ENCODE results near the gene CRACDL.

Gene CRACDL

GRCh38 chr2:98866033-98866432 lies 70.0 kb downstream of the CRACDL start:
- DNase-seq (ENCODE audit: low read depth in 3 of 3, low spot score in 1 of 3), result no peak

GRCh38 chr2:98861601-98862000 lies 74.4 kb downstream of the CRACDL start:
- no peak for DNase-seq (ENCODE audit: low read depth in 3 of 3, low spot score in 1 of 3)

DNA sequence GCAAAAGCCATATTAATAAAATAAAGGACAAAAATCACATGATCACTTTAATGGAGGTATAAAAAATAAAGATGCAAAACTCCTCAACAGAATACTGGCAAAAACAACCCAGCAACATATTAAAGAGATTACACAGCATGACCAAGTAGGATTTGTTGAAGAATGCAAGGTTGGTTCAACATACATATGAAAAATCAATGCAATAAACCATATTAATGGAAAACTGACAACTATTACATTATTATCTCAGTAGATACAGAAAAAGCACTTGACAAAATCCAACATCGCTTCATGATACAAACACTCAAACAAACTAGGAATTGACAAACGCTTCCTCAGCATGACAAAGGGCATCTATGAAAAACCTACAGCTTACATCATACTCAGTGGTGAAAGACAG lies 76.7 kb downstream of the CRACDL start:
- DNase-seq (ENCODE audit: low read depth in 3 of 3, low spot score in 1 of 3), result no peak

GRCh38 chr2:98857001-98857400 lies 79.0 kb downstream of the CRACDL start:
- DNase-seq (ENCODE audit: low read depth in 3 of 3, low spot score in 1 of 3), result no peak

- no peak for DNase-seq (ENCODE audit: low read depth in 3 of 3, low spot score in 1 of 3)
Observed at GRCh38 chr2:98854682-98855081, 81.3 kb downstream of the CRACDL start.

DNA sequence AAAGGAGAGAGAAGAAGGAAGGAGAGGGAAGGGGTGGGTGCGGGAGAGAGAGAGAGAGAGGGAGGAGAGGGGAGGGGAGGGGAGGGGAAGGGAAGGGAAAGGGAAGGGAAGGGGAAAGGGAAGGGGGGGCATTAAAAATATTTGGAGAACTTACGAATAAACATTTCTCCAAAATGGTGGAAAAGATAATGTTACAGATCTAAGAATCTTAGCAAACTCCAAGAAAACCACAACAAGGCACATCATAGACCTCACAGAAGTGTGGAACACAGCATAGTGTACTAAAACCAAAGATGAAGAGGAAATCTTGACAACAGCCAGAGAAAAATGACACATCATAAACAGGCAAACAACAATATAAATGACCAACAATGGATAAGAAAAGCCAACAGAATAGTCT lies 83.1 kb downstream of the CRACDL start:
- no peak for DNase-seq (ENCODE audit: low read depth in 3 of 3, low spot score in 1 of 3)

- no peak for DNase-seq (ENCODE audit: low read depth in 3 of 3, low spot score in 1 of 3)
Observed at GRCh38 chr2:98850074-98850473, 86.0 kb downstream of the CRACDL start.

DNA sequence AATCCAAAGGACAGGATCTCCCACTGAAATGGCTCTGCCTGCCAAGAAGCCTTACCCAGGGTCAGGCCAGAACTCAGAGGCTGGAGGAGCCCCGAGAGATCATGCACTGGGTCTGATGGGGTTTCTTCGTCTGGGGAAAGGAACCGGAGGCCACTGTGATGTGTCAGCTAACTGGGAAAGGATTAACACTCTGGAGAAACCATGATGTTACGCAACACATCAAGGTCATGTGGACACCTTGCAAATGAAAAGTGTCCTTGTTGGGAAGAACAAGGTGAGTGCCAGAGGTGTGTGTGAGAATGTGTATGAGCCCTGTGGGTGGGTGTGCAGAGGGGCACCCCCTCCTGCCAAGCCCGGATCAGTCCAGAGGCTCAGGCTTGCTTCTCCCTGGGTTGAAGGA lies 86.9 kb downstream of the CRACDL start:
- DNase-seq (ENCODE audit: low read depth in 3 of 3, low spot score in 1 of 3), result no peak

GRCh38 chr2:98847853-98848252 lies 88.2 kb downstream of the CRACDL start:
- DNase-seq (ENCODE audit: low read depth in 3 of 3, low spot score in 1 of 3), result no peak

DNA sequence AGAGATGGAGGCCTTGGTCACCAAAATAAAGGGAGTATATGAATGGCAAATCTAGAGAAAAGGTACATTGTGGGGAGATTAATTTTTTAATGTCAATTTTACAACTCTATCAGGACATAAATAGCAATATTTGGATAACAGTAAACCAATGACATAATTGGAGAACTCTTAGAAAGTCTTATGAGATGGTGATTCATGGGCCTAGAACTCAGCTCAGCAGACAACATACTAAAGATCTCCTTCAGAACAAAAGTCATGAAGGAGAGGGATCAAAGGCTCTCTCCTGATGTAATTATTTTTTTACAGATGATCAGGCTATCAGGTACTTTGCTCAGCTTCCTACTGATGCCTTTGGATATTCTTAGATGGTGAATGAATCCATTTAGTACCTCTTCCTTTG lies 90.0 kb downstream of the CRACDL start:
- DNase-seq (ENCODE audit: low read depth in 3 of 3, low spot score in 1 of 3), result no peak

GRCh38 chr2:98842136-98842535 lies 93.9 kb downstream of the CRACDL start:
- DNase-seq (ENCODE audit: low read depth in 3 of 3, low spot score in 1 of 3), result no peak

GRCh38 chr2:98839292-98839691 lies 96.7 kb downstream of the CRACDL start:
- DNase-seq (ENCODE audit: low read depth in 3 of 3, low spot score in 1 of 3), result no peak

DNA sequence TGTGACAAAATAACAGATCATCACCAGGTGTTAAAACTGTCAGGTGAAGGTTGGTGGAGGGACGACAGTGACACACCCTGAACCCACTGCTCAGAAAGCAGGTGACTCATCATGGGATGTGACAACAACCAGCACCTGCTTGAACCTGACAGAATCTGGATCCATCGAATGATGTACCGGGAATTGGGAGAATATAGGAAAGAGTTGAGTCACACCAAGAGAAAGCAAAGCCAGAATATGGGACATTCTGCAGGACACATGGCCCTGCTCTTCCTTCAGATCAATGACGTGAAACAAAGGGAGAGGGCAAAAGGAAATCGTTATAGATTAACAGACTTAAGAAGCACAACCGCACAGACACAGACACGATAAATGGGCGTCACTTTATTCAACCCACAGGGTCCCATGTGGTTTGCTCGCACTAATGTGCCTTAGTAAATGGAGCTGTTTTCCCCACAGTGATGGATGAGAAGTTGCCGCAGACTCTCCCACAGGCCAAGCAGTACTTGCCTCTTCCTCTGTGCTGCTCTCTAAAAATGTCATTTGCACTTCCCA lies 100.1 kb downstream of the CRACDL start:
- peak in 2 of 3 donors; percentile 19 to 27 for DNase-seq (ENCODE audit: low read depth in 3 of 3, low spot score in 1 of 3)

DNA sequence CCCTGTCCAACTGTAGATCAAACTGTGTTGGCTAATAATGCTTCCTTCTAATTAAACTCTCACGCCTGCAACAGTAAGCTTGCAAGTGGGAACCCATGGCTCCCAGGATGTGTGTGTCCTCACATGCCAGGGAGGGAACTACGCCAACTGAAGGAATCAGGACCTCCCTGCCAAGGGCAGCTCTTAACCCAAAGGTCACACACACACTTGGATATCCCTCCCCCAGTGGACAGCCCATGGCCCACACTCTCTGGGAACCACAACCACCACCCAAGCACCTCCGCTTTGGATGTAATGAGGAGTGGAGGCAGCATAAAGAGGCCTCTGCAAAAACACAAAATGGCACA lies 102.1 kb downstream of the CRACDL start:
- DNase-seq (ENCODE audit: low read depth in 3 of 3, low spot score in 1 of 3), result no peak

DNA sequence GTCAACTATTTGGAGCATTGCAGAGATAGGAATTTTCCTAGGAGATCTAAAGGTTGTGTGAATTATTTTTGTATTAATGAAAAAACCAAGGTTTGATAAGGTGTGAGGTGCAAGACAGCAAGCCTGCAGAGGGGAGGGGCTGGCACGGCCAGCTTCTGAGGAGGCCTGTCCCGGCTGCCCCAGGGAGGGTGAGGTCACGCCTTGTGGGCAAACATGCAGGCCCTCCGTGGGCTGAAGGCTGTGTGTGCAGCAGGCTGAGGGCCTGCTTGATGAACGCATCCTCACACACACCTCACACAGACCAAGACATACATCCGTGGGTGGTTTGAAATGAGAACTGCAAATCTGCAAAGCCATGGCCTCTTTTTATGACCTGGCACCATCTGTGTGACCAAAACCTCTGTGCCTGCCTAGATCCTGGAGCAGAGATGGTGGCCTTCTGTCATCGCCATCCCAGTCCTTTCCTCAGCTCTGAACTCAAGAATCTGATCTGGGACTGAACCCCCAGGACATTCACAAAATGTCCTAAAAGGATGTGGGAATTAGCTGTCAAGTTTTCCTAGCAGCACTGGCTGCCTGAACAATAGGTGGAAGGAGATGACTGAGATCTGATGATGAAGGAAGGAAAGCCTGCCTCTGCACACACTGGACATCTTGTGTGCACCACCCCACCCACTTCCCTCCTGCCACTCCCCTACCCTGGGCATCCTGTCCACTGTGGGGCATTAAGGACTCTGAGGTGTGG lies 102.7 kb downstream of the CRACDL start:
- DNase-seq (ENCODE audit: low read depth in 3 of 3, low spot score in 1 of 3), result no peak

- DNase-seq (ENCODE audit: low read depth in 3 of 3, low spot score in 1 of 3), result no peak
Observed at GRCh38 chr2:98832172-98832571, 103.9 kb downstream of the CRACDL start.

- no peak for DNase-seq (ENCODE audit: low read depth in 3 of 3, low spot score in 1 of 3)
Observed at GRCh38 chr2:98830571-98831145, 105.4 kb downstream of the CRACDL start.

DNA sequence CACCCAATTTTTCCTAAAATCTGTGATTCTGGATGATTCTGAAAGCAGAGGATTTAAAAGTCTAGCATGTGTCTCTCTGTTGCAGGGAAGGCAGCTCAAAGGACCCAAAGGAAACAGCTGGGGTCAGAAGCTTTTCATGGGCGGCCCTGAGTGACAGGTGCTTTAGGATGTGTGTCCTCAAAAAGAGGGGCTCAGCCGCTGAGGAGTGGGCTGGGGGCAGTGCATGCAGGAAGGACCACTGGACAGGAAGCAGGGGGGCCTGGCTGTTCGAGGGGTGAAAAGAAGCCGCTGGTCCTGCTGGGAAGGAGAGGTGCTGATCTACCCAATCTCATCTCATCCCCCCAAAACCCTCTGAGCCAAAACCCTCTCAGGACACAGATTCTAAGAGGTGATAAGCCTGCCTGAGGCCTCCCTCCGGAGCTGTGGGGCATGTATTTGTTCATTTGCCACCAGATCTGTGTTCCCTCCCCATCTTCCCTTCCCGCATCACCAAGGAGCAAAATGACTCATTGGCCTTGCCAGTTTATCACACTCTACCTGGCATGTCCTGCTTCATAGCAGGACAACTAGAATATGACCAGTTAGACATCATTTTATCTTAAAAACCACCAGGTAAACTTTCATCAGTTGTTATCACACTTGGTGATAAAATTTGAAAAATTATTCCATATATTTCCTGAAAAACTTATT lies 106.3 kb downstream of the CRACDL start:
- DNase-seq (ENCODE audit: low read depth in 3 of 3, low spot score in 1 of 3), result no peak

- no peak for DNase-seq (ENCODE audit: low read depth in 3 of 3, low spot score in 1 of 3)
Observed at GRCh38 chr2:98828793-98829371, 107.1 kb downstream of the CRACDL start.

DNA sequence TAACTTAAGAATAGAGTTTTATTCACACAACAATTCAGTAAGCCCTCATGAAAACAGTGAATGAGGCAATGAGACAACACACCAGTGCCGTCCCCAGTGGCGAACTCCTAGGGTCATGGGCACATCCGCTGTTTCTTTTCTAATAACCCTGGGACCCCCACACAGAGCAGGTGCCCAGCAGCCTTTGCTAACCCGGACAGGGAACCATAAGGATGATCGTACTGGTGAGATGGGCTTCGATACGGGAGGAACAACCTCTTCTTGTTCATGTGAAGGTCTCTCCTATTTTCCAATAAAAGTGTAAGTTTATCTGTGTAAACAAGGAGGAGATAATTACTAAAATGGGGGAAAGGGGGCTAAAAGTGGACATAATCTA lies 107.7 kb downstream of the CRACDL start:
- no peak for DNase-seq (ENCODE audit: low read depth in 3 of 3, low spot score in 1 of 3)

DNA sequence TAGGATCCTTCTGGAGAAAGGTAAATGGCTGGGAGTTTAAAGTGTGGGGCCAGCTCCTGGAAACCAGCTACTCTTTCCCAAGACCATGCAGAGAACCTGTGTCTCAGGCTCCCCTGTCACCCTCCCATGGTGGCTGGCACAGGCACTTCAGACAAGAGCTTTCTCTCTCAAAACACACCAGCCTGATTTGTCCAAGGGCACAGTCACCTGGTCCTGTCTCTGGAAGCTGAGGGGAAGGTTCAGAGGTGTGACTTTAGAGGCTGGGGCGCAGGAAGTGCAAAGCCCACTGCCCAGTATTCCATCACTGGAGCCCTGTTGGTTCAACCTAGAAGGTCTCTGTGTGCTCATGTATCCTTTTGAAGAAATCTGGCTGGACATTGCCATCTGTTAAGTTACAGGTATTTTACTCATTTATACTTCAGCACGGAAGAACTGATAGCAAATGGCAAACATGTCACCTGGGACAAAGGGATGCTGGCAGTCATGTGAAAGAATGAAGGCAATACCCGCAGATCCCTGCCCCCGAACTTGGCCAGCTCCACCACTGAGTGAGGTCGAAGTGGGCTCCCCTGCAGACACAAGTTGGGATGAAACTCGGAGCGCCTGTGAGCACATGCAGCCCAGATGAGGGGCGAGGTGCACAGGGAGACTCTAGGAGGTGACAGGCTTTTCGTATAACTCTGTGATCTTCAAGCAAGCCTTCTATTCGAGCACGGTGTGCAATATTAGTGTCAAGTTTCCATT lies 108.2 kb downstream of the CRACDL start:
- no peak for DNase-seq (ENCODE audit: low read depth in 3 of 3, low spot score in 1 of 3)
